HCT116 (cell line): Measurements from ENCODE around the gene WIZ. TPM values are rescaled to one million over a fixed set of nuclear protein-coding genes. Genes with fewer than 3 reads are reported as not detected.

Experiments used
- ATAC-seq: fragments of 200-7000 bp; cut with Tn5 transposase; 2 replicates; pipeline ENCODE4 v1.9.1; 2020; ENCODE audit warnings: mild to moderate bottlenecking, moderate library complexity
- BruUV-seq: library from RNA; stranded (reverse); fragments of 400-500 nt; replicated peaks from 2 replicates; lab custom pipeline; 2021; lab: Mats Ljungman, UMichigan
- CTCF ChIA-PET: fragments of 300-600 bp; sonication (Branson Sonifier 250); formaldehyde crosslinking; loops from one replicate; lab custom pipeline; 2021; ENCODE audit warnings: antibody characterized with exemption; lab: Charles Lee
- POLR2A ChIA-PET: fragments of 300-600, 350-600 bp; sonication (Branson Sonifier 250); formaldehyde crosslinking; loops from one replicate; lab custom pipeline; 2021; ENCODE audit warnings: antibody characterized with exemption; lab: Charles Lee
- RAD21 ChIA-PET, 2 experiments: fragments of 300-600 bp; sonication (Branson Sonifier 250); formaldehyde crosslinking; loops; one replicate each; lab custom pipeline; 2023; ENCODE audit warnings: low total read pairs in 2 of 2; ENCODE audit not compliant: uncharacterized antibody in 2 of 2, unreplicated experiment in 2 of 2, low non-redundant PET in 1 of 2; lab: Charles Lee
- DNase-seq: peaks from one replicate; pipeline ENCODE4 v3.0.0-alpha.2; 2010; ENCODE audit warnings: low read depth, low spot score
- H2AFZ ChIP-seq: fragments of 200-600 bp; shearing (Covaris generic), sonication (generic); 2 replicates; pipeline ENCODE4 v1.6.1; 2017; ENCODE audit warnings: low read depth, mixed run types, mixed read lengths, antibody characterized with exemption, low read length; ENCODE audit not compliant: poor library complexity, severe bottlenecking
- H3K27ac ChIP-seq: 2 replicates; pipeline ENCODE4 v1.5.1; 2012; ENCODE audit warnings: low read depth, low read length
- H3K27me3 ChIP-seq: fragments of 200-600 bp; sonication (generic); 2 replicates; pipeline ENCODE4 v1.6.1; 2016; ENCODE audit warnings: mixed run types, low read length, mixed read lengths; ENCODE audit not compliant: insufficient read depth
- H3K36me3 ChIP-seq, 2 experiments: fragments of 200-500 bp in 1 of 2; fragments of 200-600 bp in 1 of 2; sonication (Bioruptor generic) in 1 of 2; sonication (generic) in 1 of 2; 2 replicates each; pipeline versions ENCODE4 v1.5.1 to v1.6.1; 2014 to 2016; ENCODE audit warnings: low read length in 2 of 2, inconsistent platforms in 1 of 2, mixed read lengths in 1 of 2, mixed run types in 1 of 2; ENCODE audit not compliant: insufficient read depth in 2 of 2, control insufficient read depth in 1 of 2
- H3K4me1 ChIP-seq, 2 experiments: fragments of 200-600 bp in 1 of 2; sonication (generic) in 1 of 2; 2 replicates each; pipeline versions ENCODE4 v1.5.1 to v1.6.1; 2012 to 2017; ENCODE audit warnings: low read length in 2 of 2, inconsistent platforms in 1 of 2, mild to moderate bottlenecking in 1 of 2, mixed read lengths in 1 of 2, mixed run types in 1 of 2, moderate library complexity in 1 of 2; ENCODE audit not compliant: insufficient read depth in 2 of 2, control insufficient read depth in 1 of 2
- H3K4me2 ChIP-seq: fragments of 200-600 bp; sonication (generic); 2 replicates; pipeline ENCODE4 v1.6.1; 2017; ENCODE audit warnings: mixed run types, low read length, mixed read lengths
- H3K4me3 ChIP-seq, 2 experiments: fragments of 200-600 bp in 1 of 2; sonication (generic) in 1 of 2; replicated peaks in 1 of 2; 2 replicates each; pipeline ENCODE4 v1.5.1; 2011 to 2016; ENCODE audit warnings: low read length in 2 of 2, control low read depth in 1 of 2, low read depth in 1 of 2, mild to moderate bottlenecking in 1 of 2, mixed read lengths in 1 of 2, mixed run types in 1 of 2
- H3K79me2 ChIP-seq: fragments of 200-600 bp; sonication (generic); 2 replicates; pipeline ENCODE4 v1.6.1; 2017; ENCODE audit warnings: mild to moderate bottlenecking, mixed run types, low read length, moderate library complexity, mixed read lengths; ENCODE audit not compliant: insufficient read depth
- H3K9ac ChIP-seq: fragments of 200-600 bp; sonication (generic); 2 replicates; pipeline ENCODE4 v1.6.1; 2016; ENCODE audit warnings: low read length, mixed read lengths
- H3K9me2 ChIP-seq: fragments of 200-600 bp; sonication (generic), shearing (Covaris generic); 2 replicates; pipeline ENCODE4 v1.6.1; 2017; ENCODE audit warnings: mixed run types, mild to moderate bottlenecking, moderate library complexity; ENCODE audit not compliant: insufficient read depth
- H3K9me3 ChIP-seq, 2 experiments: fragments of 200-500 bp in 1 of 2; fragments of 200-600 bp in 1 of 2; sonication (Bioruptor generic) in 1 of 2; sonication (generic) in 1 of 2; 2 replicates each; pipeline ENCODE4 v1.6.1; 2014 to 2017; ENCODE audit warnings: low read length in 2 of 2, mixed read lengths in 2 of 2, inconsistent platforms in 1 of 2, low read depth in 1 of 2, mild to moderate bottlenecking in 1 of 2, mixed run types in 1 of 2, moderate library complexity in 1 of 2; ENCODE audit not compliant: control insufficient read depth in 1 of 2, insufficient read depth in 1 of 2
- H4K20me1 ChIP-seq: fragments of 200-600 bp; sonication (generic), shearing (Covaris generic); 2 replicates; pipeline ENCODE4 v1.6.1; 2017; ENCODE audit warnings: mixed run types, mild to moderate bottlenecking, moderate library complexity; ENCODE audit not compliant: insufficient read depth
- CBX3 ChIP-seq: IDR thresholded peaks from 2 replicates; pipeline ENCODE4 v1.6.1; 2012; ENCODE audit warnings: low read depth
- EGR1 ChIP-seq: IDR thresholded peaks from 2 replicates; pipeline ENCODE4 v1.6.1; 2012; ENCODE audit warnings: low read depth
- EZH2phosphoT487 ChIP-seq: fragments of 200-600 bp; IDR thresholded peaks from 2 replicates; pipeline ENCODE4 v1.6.1; 2018; ENCODE audit warnings: antibody characterized with exemption, borderline replicate concordance
- POLR2AphosphoS5 ChIP-seq: IDR thresholded peaks from 2 replicates; pipeline ENCODE4 v1.6.1; 2011; ENCODE audit warnings: mild to moderate bottlenecking, low read depth, low read length, moderate library complexity
- RAD21 ChIP-seq: IDR thresholded peaks from 2 replicates; pipeline ENCODE4 v1.6.1; 2012; ENCODE audit warnings: low read depth, mild to moderate bottlenecking
- SIN3A ChIP-seq: IDR thresholded peaks from 2 replicates; pipeline ENCODE4 v1.6.1; 2012; ENCODE audit warnings: low read depth
- SRF ChIP-seq: IDR thresholded peaks from 2 replicates; pipeline ENCODE4 v1.6.1; 2012; ENCODE audit warnings: low read depth
- intact Hi-C: fragments of 100-400 bp; cut with micrococcal nuclease; formaldehyde crosslinking; loops from 2 replicates; pipeline ENCODE4 v1.10.0; 2022
- total RNA-seq: library from RNA; stranded (reverse); gene quantifications from one replicate; pipeline ENCODE4 v1.2.1, GENCODE V29; 2021; ENCODE audit not compliant: unreplicated experiment
- TF ChIP-seq, protein P1 (sequence below): IDR thresholded peaks from 2 replicates; pipeline ENCODE4 v1.6.1; 2012; ENCODE audit warnings: low read depth
- TF ChIP-seq, protein P2 (sequence below): IDR thresholded peaks from 2 replicates; pipeline ENCODE4 v1.6.1; 2012
- TF ChIP-seq, protein P3 (sequence below): IDR thresholded peaks from 2 replicates; pipeline ENCODE4 v1.6.1; 2012

The WIZ gene
- total RNA-seq, 1 experiment from 2014 or later = 28.4 TPM

DNA sequence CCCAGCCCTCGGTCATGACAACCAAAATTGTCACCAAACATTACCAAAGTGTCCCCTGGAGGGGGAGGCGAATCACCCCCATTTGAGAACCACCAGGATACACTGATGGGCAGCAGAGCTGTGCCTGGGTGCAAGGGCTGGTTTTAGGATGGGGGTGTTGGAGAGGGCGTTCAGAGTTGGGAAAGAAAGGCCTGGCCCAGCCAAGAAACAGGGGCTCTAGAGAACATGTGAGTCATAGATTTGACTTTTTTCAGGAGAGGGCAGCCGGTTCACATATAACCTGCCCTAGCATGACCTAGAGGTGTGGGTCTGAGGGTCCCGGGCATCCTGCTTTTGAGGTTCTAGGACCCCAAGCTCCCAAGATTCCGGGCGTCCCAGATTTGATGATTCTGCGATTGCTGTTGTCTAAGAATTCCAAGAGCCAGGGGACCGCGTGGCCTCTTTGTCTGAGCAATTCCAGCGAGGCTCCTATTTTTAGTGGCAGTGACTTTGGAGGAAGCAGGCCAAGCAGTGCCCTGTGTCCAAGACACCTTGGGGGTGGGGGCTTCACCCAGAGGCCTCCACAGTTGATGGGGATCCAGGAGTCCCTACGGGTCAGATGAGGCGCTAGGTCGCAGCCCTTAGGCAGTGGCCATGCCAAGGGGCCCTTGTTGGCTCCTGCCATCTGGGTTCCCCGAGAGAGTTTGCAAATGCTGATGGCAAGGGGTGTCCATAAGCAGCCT lies 5.1 kb downstream of the WIZ start:
- Histone ChIP-seq H2AFZ (no peak overlapping the region), H3K9me3 (no peaks in the 10 kb centered on the region), H3K4me2 (no peak overlapping the region), H3K27ac (no peak overlapping the region), H3K9me2 (no peaks in the 10 kb centered on the region), H3K4me1 (peaks cover 6 to 10% of the 10 kb centered on the region in 2 experiments; a peak in 3 of 4 replicates), H3K27me3 (no peaks in the 10 kb centered on the region), H4K20me1 (no peaks in the 10 kb centered on the region), H3K36me3 (no peaks in the 10 kb centered on the region), H3K79me2 (no peaks in the 10 kb centered on the region), H3K4me3 (no peak overlapping the region), H3K9ac (no peak overlapping the region)
- ChIA-PET RAD21 (no interaction called here), CTCF (no interaction called here), POLR2A (no interaction called here)
- intact Hi-C loops = no loop called here
- BruUV-seq = no TSS peak
- TF ChIP-seq, protein P1, sequence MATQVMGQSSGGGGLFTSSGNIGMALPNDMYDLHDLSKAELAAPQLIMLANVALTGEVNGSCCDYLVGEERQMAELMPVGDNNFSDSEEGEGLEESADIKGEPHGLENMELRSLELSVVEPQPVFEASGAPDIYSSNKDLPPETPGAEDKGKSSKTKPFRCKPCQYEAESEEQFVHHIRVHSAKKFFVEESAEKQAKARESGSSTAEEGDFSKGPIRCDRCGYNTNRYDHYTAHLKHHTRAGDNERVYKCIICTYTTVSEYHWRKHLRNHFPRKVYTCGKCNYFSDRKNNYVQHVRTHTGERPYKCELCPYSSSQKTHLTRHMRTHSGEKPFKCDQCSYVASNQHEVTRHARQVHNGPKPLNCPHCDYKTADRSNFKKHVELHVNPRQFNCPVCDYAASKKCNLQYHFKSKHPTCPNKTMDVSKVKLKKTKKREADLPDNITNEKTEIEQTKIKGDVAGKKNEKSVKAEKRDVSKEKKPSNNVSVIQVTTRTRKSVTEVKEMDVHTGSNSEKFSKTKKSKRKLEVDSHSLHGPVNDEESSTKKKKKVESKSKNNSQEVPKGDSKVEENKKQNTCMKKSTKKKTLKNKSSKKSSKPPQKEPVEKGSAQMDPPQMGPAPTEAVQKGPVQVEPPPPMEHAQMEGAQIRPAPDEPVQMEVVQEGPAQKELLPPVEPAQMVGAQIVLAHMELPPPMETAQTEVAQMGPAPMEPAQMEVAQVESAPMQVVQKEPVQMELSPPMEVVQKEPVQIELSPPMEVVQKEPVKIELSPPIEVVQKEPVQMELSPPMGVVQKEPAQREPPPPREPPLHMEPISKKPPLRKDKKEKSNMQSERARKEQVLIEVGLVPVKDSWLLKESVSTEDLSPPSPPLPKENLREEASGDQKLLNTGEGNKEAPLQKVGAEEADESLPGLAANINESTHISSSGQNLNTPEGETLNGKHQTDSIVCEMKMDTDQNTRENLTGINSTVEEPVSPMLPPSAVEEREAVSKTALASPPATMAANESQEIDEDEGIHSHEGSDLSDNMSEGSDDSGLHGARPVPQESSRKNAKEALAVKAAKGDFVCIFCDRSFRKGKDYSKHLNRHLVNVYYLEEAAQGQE = no peak
- TF ChIP-seq SIN3A (no peak), EGR1 (no peak), CBX3 (no peak), POLR2AphosphoS5 (no peak), SRF (no peak), EZH2phosphoT487 (no peak), RAD21 (no peak)
- TF ChIP-seq, protein P2, sequence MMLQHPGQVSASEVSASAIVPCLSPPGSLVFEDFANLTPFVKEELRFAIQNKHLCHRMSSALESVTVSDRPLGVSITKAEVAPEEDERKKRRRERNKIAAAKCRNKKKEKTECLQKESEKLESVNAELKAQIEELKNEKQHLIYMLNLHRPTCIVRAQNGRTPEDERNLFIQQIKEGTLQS = no peak
- TF ChIP-seq, protein P3, sequence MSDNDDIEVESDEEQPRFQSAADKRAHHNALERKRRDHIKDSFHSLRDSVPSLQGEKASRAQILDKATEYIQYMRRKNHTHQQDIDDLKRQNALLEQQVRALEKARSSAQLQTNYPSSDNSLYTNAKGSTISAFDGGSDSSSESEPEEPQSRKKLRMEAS = no peak
- ATAC-seq (no peak), DNase-seq (no peak)
